Testis (tissue), 2 donors: ENCODE measurements around the gene BIRC7.

Source experiments
- CTCF ChIP-seq, 3 experiments: fragments of 450-650 bp in 2 of 3; fragments of 200-600 bp in 1 of 3; sonication (generic) in 1 of 3; IDR thresholded peaks; one replicate each; pipeline ENCODE4 v1.5.1; 2016 to 2019; ENCODE audit warnings: antibody characterized with exemption in 3 of 3, mild to moderate bottlenecking in 2 of 3, moderate library complexity in 1 of 3
- POLR2A ChIP-seq: fragments of 450-650 bp; IDR thresholded peaks from one replicate; pipeline ENCODE4 v1.6.1; 2017; ENCODE audit warnings: antibody characterized with exemption, mild to moderate bottlenecking, moderate library complexity

GRCh38 chr20:63238031-63238430 lies 2.3 kb downstream of the BIRC7 start:
- no peak for TF ChIP-seq CTCF (IDR thresholded peaks at IDR 0.05)
- TF ChIP-seq POLR2A: no peak
